ENCODE measurements around the gene JMJD8.

DNA sequence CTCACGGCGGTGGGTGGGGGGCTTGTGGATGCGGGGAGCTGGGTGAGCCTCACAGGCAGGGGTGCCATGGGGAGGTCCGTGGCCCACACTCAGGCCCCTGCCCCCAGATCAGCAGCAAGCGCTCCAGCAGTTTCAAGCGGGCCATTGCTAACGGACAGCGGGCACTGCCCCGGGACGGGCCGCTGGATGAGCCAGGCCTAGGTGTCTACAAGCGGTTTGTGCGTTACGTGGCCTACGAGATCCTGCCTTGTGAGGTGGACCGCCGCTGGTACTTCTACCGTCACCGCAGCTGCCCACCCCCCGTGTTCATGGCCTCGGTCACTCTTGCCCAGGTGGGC lies 7.6 kb downstream of the JMJD8 start:
- TF ChIP-seq, protein P1, sequence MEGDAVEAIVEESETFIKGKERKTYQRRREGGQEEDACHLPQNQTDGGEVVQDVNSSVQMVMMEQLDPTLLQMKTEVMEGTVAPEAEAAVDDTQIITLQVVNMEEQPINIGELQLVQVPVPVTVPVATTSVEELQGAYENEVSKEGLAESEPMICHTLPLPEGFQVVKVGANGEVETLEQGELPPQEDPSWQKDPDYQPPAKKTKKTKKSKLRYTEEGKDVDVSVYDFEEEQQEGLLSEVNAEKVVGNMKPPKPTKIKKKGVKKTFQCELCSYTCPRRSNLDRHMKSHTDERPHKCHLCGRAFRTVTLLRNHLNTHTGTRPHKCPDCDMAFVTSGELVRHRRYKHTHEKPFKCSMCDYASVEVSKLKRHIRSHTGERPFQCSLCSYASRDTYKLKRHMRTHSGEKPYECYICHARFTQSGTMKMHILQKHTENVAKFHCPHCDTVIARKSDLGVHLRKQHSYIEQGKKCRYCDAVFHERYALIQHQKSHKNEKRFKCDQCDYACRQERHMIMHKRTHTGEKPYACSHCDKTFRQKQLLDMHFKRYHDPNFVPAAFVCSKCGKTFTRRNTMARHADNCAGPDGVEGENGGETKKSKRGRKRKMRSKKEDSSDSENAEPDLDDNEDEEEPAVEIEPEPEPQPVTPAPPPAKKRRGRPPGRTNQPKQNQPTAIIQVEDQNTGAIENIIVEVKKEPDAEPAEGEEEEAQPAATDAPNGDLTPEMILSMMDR (IDR thresholded peaks at IDR 0.05): no peak
- no peak for TF ChIP-seq POLR2A (IDR thresholded peaks at IDR 0.05)

Data from thyroid gland (tissue), 4 donors.